Neural cell (in vitro differentiated cells): ENCODE measurements around the gene FTSJ3. TPM values are rescaled to one million over a fixed set of nuclear protein-coding genes. Genes with fewer than 3 reads are reported as not detected.
A peak's percentile ranks its signal among the peaks of the same experiment; 100 is the strongest.
"Not testable (repeated sequence)": the region's sequence is repeated elsewhere in the genome, so short reads cannot be mapped to it uniquely, and the experiment has no call there.

Source experiments
- H2AFZ ChIP-seq: fragments of 200-600, 300-800 bp; sonication (generic), shearing (Covaris generic); 2 replicates; pipeline ENCODE4 v1.6.0; 2014; ENCODE audit warnings: low read depth, mild to moderate bottlenecking, antibody characterized with exemption, low read length, moderate library complexity
- H3F3A ChIP-seq: fragments of 200-600 bp; shearing (Covaris generic); 2 replicates; pipeline ENCODE4 v1.6.1; 2016; ENCODE audit warnings: mild to moderate bottlenecking, moderate library complexity, mixed read lengths, antibody characterized with exemption, low read length; ENCODE audit not compliant: insufficient read depth, poor library complexity, severe bottlenecking
- H3K27ac ChIP-seq: fragments of 200-600, 300-800 bp; sonication (generic), shearing (Covaris generic); 2 replicates; pipeline ENCODE4 v1.5.1; 2014; ENCODE audit warnings: mild to moderate bottlenecking, low read length, moderate library complexity
- H3K27me3 ChIP-seq: fragments of 300-800, 200-600 bp; sonication (generic), shearing (Covaris generic); 2 replicates; pipeline ENCODE4 v1.6.0; 2014; ENCODE audit warnings: mild to moderate bottlenecking, low read depth, low read length, moderate library complexity; ENCODE audit not compliant: insufficient read depth
- H3K36me3 ChIP-seq: fragments of 300-800, 200-600 bp; sonication (generic), shearing (Covaris generic); 2 replicates; pipeline ENCODE4 v1.5.1; 2014; ENCODE audit warnings: mild to moderate bottlenecking, antibody characterized with exemption, low read length, moderate library complexity; ENCODE audit not compliant: insufficient read depth
- H3K4me2 ChIP-seq: fragments of 300-800, 200-600 bp; sonication (generic), shearing (Covaris generic); 2 replicates; pipeline ENCODE4 v1.6.0; 2014; ENCODE audit warnings: mild to moderate bottlenecking, low read length
- H3K4me3 ChIP-seq: fragments of 300-800, 200-600 bp; sonication (generic), shearing (Covaris generic); 2 replicates; pipeline ENCODE4 v1.5.1; 2014; ENCODE audit warnings: mild to moderate bottlenecking, low read length, moderate library complexity
- H3K79me2 ChIP-seq: fragments of 200-600 bp; shearing (Covaris generic); replicated peaks from 2 replicates; pipeline ENCODE4 v1.6.0; 2014; ENCODE audit warnings: mild to moderate bottlenecking, low read length, moderate library complexity; ENCODE audit not compliant: insufficient read depth
- H3K9ac ChIP-seq: fragments of 300-800, 200-600 bp; sonication (generic), shearing (Covaris generic); 2 replicates; pipeline ENCODE4 v1.6.1; 2016; ENCODE audit warnings: mild to moderate bottlenecking, low read length, mixed read lengths
- H3K9me2 ChIP-seq: fragments of 200-600 bp; shearing (Covaris generic); 2 replicates; pipeline ENCODE4 v1.6.1; 2016; ENCODE audit warnings: mild to moderate bottlenecking, low read length, mixed read lengths; ENCODE audit not compliant: insufficient read depth
- H3K9me3 ChIP-seq: fragments of 200-600, 300-800 bp; sonication (generic), shearing (Covaris generic); 2 replicates; pipeline ENCODE4 v1.6.1; 2016; ENCODE audit warnings: mild to moderate bottlenecking, mixed run types, low read length, moderate library complexity, mixed read lengths
- H4K20me1 ChIP-seq: fragments of 200-600 bp; shearing (Covaris generic); 2 replicates; pipeline ENCODE4 v1.6.1; 2016; ENCODE audit warnings: mild to moderate bottlenecking, mixed run types; ENCODE audit not compliant: insufficient read depth
- EP300 ChIP-seq: fragments of 450-650 bp; conservative IDR thresholded peaks from 2 replicates; pipeline ENCODE4 v1.6.1; 2014; ENCODE audit warnings: antibody characterized with exemption, mild to moderate bottlenecking, moderate library complexity; ENCODE audit not compliant: poor library complexity, severe bottlenecking
- EZH2 ChIP-seq: fragments of 200-600, 300-800 bp; shearing (Covaris generic), sonication (generic); IDR thresholded peaks from 2 replicates; pipeline ENCODE4 v1.6.1; 2014; ENCODE audit warnings: antibody characterized with exemption, low read length, borderline replicate concordance, mild to moderate bottlenecking; ENCODE audit not compliant: insufficient read depth, poor library complexity, severe bottlenecking
- MXI1 ChIP-seq: fragments of 450-650 bp; conservative IDR thresholded peaks from 2 replicates; pipeline ENCODE4 v1.6.1; 2014; ENCODE audit warnings: antibody characterized with exemption, mild to moderate bottlenecking; ENCODE audit not compliant: poor library complexity, severe bottlenecking
- POLR2AphosphoS5 ChIP-seq: IDR thresholded peaks from 2 replicates; pipeline ENCODE4 v1.6.1; 2012
- RAD21 ChIP-seq: fragments of 450-650 bp; conservative IDR thresholded peaks from 2 replicates; pipeline ENCODE4 v1.6.1; 2014; ENCODE audit warnings: antibody characterized with exemption, mild to moderate bottlenecking, moderate library complexity
- SMC3 ChIP-seq: fragments of 450-650 bp; conservative IDR thresholded peaks from 2 replicates; pipeline ENCODE4 v1.6.1; 2014; ENCODE audit warnings: antibody characterized with exemption, mild to moderate bottlenecking, moderate library complexity; ENCODE audit not compliant: poor library complexity
- TAF1 ChIP-seq: IDR thresholded peaks from 2 replicates; pipeline ENCODE4 v1.6.1; 2012; ENCODE audit warnings: low read depth
- polyA plus RNA-seq: library from polyadenylated mRNA; depleted of rRNA; stranded (reverse); fragments of >200 nt; gene quantifications from 2 replicates; pipeline ENCODE4 v1.2.3, GENCODE V29; 2014
- TF ChIP-seq, protein P1 (sequence below): fragments of 450-650 bp; IDR thresholded peaks from 2 replicates; pipeline ENCODE4 v1.5.1; 2014; ENCODE audit warnings: antibody characterized with exemption, mild to moderate bottlenecking, moderate library complexity; ENCODE audit not compliant: poor library complexity, severe bottlenecking
- TF ChIP-seq, protein P2 (sequence below): IDR thresholded peaks from 2 replicates; pipeline ENCODE4 v1.6.1; 2012; ENCODE audit warnings: borderline replicate concordance

FTSJ3 gene
- polyA plus RNA-seq, 1 donor from 2014 or later, result 23.2 TPM

DNA sequence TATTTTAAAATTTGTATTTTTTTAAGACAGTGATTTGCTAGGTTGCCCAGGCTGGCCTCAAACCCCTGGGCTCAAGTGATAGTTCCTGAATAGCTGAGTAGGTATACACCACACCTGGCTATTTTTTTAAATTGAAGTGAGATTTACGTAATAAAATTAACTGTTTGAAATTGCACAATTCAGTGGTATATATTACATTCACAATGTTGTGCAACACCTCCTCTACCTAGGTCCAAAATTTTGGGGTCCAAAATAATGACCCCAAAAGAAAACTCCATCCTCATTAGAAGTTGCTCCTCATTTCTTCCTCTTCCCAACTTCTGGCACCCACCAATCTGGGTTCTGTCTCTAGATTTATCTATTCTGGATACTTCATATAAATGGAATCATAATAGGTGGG is 18.0 kb upstream of the FTSJ3 start:
- no peaks in the 10 kb centered on the region for H3K27me3 ChIP-seq
- H2AFZ ChIP-seq, result no peak overlapping the region
- no peak overlapping the region for H3K27ac ChIP-seq
- H3F3A ChIP-seq, result no peaks in the 10 kb centered on the region
- H3K9me3 ChIP-seq, result no peaks in the 10 kb centered on the region
- no peak overlapping the region for H3K9ac ChIP-seq
- no peak overlapping the region for H3K4me3 ChIP-seq
- H3K36me3 ChIP-seq, result no peaks in the 10 kb centered on the region
- no peaks in the 10 kb centered on the region for H3K9me2 ChIP-seq
- TF ChIP-seq EP300, result no peak
- TF ChIP-seq MXI1, result no peak
- TF ChIP-seq, protein P1, sequence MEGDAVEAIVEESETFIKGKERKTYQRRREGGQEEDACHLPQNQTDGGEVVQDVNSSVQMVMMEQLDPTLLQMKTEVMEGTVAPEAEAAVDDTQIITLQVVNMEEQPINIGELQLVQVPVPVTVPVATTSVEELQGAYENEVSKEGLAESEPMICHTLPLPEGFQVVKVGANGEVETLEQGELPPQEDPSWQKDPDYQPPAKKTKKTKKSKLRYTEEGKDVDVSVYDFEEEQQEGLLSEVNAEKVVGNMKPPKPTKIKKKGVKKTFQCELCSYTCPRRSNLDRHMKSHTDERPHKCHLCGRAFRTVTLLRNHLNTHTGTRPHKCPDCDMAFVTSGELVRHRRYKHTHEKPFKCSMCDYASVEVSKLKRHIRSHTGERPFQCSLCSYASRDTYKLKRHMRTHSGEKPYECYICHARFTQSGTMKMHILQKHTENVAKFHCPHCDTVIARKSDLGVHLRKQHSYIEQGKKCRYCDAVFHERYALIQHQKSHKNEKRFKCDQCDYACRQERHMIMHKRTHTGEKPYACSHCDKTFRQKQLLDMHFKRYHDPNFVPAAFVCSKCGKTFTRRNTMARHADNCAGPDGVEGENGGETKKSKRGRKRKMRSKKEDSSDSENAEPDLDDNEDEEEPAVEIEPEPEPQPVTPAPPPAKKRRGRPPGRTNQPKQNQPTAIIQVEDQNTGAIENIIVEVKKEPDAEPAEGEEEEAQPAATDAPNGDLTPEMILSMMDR, result no peak
- no peaks in the 10 kb centered on the region for H4K20me1 ChIP-seq
- no peak overlapping the region for H3K4me2 ChIP-seq
- peaks cover 8% of the 10 kb centered on the region for H3K79me2 ChIP-seq

DNA sequence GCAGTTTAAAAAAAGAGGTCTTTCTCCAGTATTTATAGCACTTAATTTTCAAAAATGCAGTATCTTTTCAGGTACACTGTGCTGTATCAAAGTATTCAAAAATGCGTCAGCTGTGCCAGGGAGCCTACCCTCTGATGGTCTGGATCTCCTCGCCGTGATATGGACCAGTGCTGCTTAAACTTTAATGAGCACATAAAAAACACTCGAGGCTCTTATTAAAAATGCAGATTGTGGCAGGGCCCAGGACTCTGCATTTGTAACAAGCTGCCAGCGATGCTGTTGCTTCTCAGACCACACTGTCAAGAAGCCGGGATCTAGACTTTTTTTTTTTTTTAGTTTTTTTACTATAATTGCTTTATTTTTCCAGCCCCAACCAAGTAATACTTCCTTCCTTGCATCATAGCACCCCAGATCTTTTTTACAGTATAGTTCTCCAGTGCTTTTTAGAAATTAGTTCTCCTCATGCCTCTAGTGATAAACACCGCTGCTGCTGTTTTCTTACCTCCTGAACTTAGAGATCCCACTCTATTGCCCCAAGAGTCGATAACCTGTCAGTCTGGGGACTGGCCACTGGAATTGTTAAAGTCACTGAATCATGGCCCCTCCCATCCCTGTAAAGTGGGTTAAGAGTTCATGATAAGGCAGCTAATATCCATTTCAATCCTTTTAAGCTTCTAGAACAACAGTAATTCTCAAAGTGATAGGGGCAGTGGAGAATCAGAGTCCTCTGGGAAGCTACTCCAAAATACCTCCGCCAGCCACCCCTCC is 16.6 kb upstream of the FTSJ3 start:
- no peak overlapping the region for H3K4me3 ChIP-seq
- TF ChIP-seq, protein P2, sequence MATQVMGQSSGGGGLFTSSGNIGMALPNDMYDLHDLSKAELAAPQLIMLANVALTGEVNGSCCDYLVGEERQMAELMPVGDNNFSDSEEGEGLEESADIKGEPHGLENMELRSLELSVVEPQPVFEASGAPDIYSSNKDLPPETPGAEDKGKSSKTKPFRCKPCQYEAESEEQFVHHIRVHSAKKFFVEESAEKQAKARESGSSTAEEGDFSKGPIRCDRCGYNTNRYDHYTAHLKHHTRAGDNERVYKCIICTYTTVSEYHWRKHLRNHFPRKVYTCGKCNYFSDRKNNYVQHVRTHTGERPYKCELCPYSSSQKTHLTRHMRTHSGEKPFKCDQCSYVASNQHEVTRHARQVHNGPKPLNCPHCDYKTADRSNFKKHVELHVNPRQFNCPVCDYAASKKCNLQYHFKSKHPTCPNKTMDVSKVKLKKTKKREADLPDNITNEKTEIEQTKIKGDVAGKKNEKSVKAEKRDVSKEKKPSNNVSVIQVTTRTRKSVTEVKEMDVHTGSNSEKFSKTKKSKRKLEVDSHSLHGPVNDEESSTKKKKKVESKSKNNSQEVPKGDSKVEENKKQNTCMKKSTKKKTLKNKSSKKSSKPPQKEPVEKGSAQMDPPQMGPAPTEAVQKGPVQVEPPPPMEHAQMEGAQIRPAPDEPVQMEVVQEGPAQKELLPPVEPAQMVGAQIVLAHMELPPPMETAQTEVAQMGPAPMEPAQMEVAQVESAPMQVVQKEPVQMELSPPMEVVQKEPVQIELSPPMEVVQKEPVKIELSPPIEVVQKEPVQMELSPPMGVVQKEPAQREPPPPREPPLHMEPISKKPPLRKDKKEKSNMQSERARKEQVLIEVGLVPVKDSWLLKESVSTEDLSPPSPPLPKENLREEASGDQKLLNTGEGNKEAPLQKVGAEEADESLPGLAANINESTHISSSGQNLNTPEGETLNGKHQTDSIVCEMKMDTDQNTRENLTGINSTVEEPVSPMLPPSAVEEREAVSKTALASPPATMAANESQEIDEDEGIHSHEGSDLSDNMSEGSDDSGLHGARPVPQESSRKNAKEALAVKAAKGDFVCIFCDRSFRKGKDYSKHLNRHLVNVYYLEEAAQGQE, result no peak
- TF ChIP-seq RAD21 (no peak), MXI1 (no peak), EP300 (no peak), SMC3 (no peak), TAF1 (no peak), EZH2 (no peak), POLR2AphosphoS5 (no peak)
- TF ChIP-seq, protein P1, result no peak
- no peaks in the 10 kb centered on the region for H3K27me3 ChIP-seq
- no peaks in the 10 kb centered on the region for H3K9me2 ChIP-seq
- H3K27ac ChIP-seq, result no peak overlapping the region
- H3K9me3 ChIP-seq, result no peaks in the 10 kb centered on the region
- H4K20me1 ChIP-seq, result no peaks in the 10 kb centered on the region
- H3F3A ChIP-seq, result no peaks in the 10 kb centered on the region
- H3K79me2 ChIP-seq, result peaks cover 15% of the 10 kb centered on the region
- no peaks in the 10 kb centered on the region for H3K36me3 ChIP-seq
- no peak overlapping the region for H2AFZ ChIP-seq
- no peak overlapping the region for H3K4me2 ChIP-seq
- H3K9ac ChIP-seq, result no peak overlapping the region

DNA sequence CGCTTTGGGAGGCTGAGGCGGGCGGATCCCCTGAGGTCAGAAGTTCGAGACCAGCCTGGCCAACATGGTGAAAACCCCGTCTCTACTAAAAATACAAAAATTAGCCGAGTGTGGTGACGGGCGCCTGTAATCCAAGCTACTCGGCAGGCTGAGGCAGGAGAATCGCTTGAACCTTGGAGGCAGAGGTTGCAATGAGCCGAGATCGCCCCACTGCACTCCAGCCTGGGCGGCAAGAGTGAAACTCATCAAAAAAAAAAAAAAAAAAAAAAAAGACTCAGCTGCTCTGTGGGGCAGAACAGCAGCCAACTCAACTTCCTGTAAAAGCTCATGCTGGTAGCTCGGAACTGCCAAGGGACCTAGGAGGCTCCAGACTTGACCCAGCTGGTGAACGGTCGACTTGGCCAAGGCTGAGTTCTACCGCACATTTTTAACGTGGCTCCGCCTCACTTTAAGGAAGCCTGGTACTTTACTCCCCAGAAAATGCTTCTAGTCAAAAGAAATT is 16.0 kb upstream of the FTSJ3 start:
- H4K20me1 ChIP-seq, H3K9me2 ChIP-seq, H3K4me2 ChIP-seq, H3F3A ChIP-seq, H3K36me3 ChIP-seq, H3K27ac ChIP-seq, H3K27me3 ChIP-seq, H3K9me3 ChIP-seq: not testable (repeated sequence)
- peak overlapping the region; percentile 92 for H3K4me3 ChIP-seq
- H3K9ac ChIP-seq, result peak overlapping the region; percentile 74
- peaks cover 15% of the 10 kb centered on the region for H3K79me2 ChIP-seq
- peak overlapping the region; percentile 44 for H2AFZ ChIP-seq
